Measurements from ENCODE around the gene OR10A3. TPM values are rescaled to one million over a fixed set of nuclear protein-coding genes. Genes with fewer than 3 reads are reported as not detected.

The OR10A3 gene
- total RNA-seq, 1 donor from 2014 or later = not detected

GRCh38 chr11:7899418-7899817, 42.1 kb downstream of the OR10A3 start:
- no peaks in the 10 kb centered on the region for H3K27me3 Mint-ChIP-seq (ENCODE audit: low read depth, unreplicated experiment)
- no peak overlapping the region for H3K27ac ChIP-seq (ENCODE audit: low read depth, low read length)
- no peak overlapping the region for H3K4me2 ChIP-seq (ENCODE audit: low read length)
- no peak overlapping the region for H2AFZ ChIP-seq (ENCODE audit: low read depth, low read length)
- no peak overlapping the region for H3K4me3 ChIP-seq (ENCODE audit: insufficient read depth, low read depth, low read length)
- H3K36me3 Mint-ChIP-seq (ENCODE audit: low read depth, unreplicated experiment) = peaks cover 22% of the 10 kb centered on the region
- TF ChIP-seq EZH2 (IDR thresholded peaks at IDR 0.05; ENCODE audit: insufficient read depth, low read length) (no peak), CTCF (IDR thresholded peaks at IDR 0.05; ENCODE audit: insufficient read depth, low read depth, low read length) (no peak)
- H3K9me3 ChIP-seq (ENCODE audit: insufficient read depth, low read depth, low read length) = no peaks in the 10 kb centered on the region
- no peaks in the 10 kb centered on the region for H4K20me1 ChIP-seq (ENCODE audit: insufficient read depth, low read length)
- H3K79me2 ChIP-seq (ENCODE audit: insufficient read depth, low read length) = no peaks in the 10 kb centered on the region
- H3K4me3 Mint-ChIP-seq (ENCODE audit: unreplicated experiment) = no peak overlapping the region
- H3K36me3 ChIP-seq (ENCODE audit: insufficient read depth, low read length) = no peaks in the 10 kb centered on the region
- peaks cover 5% of the 10 kb centered on the region for H3K9me3 Mint-ChIP-seq (ENCODE audit: unreplicated experiment)
- H3K4me1 Mint-ChIP-seq (ENCODE audit: low read depth, unreplicated experiment) = peaks cover 23% of the 10 kb centered on the region
- DNase-seq (ENCODE audit: low read depth) (no peak), FAIRE-seq (no peak)
- H3K9ac ChIP-seq (ENCODE audit: low read length) = no peak overlapping the region
- H3K4me1 ChIP-seq (ENCODE audit: insufficient read depth, low read length) = no peaks in the 10 kb centered on the region
- no peak overlapping the region for H3K27ac Mint-ChIP-seq (ENCODE audit: unreplicated experiment)
- peaks cover 3% of the 10 kb centered on the region for H3K27me3 ChIP-seq (ENCODE audit: insufficient read depth, low read length)

GRCh38 chr11:7898666-7899283, 42.7 kb downstream of the OR10A3 start:
- FAIRE-seq = no peak
- Mint-ChIP-seq H3K27ac (ENCODE audit: unreplicated experiment) (no peak overlapping the region), H3K4me3 (ENCODE audit: unreplicated experiment) (no peak overlapping the region), H3K27me3 (ENCODE audit: low read depth, unreplicated experiment) (no peaks in the 10 kb centered on the region), H3K36me3 (ENCODE audit: low read depth, unreplicated experiment) (peaks cover 22% of the 10 kb centered on the region), H3K4me1 (ENCODE audit: low read depth, unreplicated experiment) (peaks cover 20% of the 10 kb centered on the region), H3K9me3 (ENCODE audit: unreplicated experiment) (peaks cover 5% of the 10 kb centered on the region)
- H3K27me3 ChIP-seq (ENCODE audit: insufficient read depth, low read length) = peaks cover 3% of the 10 kb centered on the region
- no peak overlapping the region for H3K4me2 ChIP-seq (ENCODE audit: low read length)
- no peak overlapping the region for H3K4me3 ChIP-seq (ENCODE audit: insufficient read depth, low read depth, low read length)
- no peaks in the 10 kb centered on the region for H3K9me3 ChIP-seq (ENCODE audit: insufficient read depth, low read depth, low read length)
- DNase-seq (ENCODE audit: low read depth) = no peak
- no peak overlapping the region for H3K9ac ChIP-seq (ENCODE audit: low read length)
- H4K20me1 ChIP-seq (ENCODE audit: insufficient read depth, low read length) = no peaks in the 10 kb centered on the region
- TF ChIP-seq CTCF (IDR thresholded peaks at IDR 0.05; ENCODE audit: insufficient read depth, low read depth, low read length) (no peak), EZH2 (IDR thresholded peaks at IDR 0.05; ENCODE audit: insufficient read depth, low read length) (no peak)
- no peaks in the 10 kb centered on the region for H3K36me3 ChIP-seq (ENCODE audit: insufficient read depth, low read length)
- H2AFZ ChIP-seq (ENCODE audit: low read depth, low read length) = no peak overlapping the region
- H3K4me1 ChIP-seq (ENCODE audit: insufficient read depth, low read length) = no peaks in the 10 kb centered on the region
- H3K27ac ChIP-seq (ENCODE audit: low read depth, low read length) = no peak overlapping the region
- H3K79me2 ChIP-seq (ENCODE audit: insufficient read depth, low read length) = no peaks in the 10 kb centered on the region

- Histone ChIP-seq H3K4me3 (ENCODE audit: insufficient read depth, low read depth, low read length) (no peak overlapping the region), H3K9me3 (ENCODE audit: insufficient read depth, low read depth, low read length) (no peaks in the 10 kb centered on the region), H2AFZ (ENCODE audit: low read depth, low read length) (no peak overlapping the region), H3K27ac (ENCODE audit: low read depth, low read length) (no peak overlapping the region), H3K4me1 (ENCODE audit: insufficient read depth, low read length) (no peaks in the 10 kb centered on the region), H3K36me3 (ENCODE audit: insufficient read depth, low read length) (no peaks in the 10 kb centered on the region), H3K9ac (ENCODE audit: low read length) (no peak overlapping the region), H3K27me3 (ENCODE audit: insufficient read depth, low read length) (no peaks in the 10 kb centered on the region), H3K4me2 (ENCODE audit: low read length) (no peak overlapping the region), H4K20me1 (ENCODE audit: insufficient read depth, low read length) (no peaks in the 10 kb centered on the region), H3K79me2 (ENCODE audit: insufficient read depth, low read length) (no peaks in the 10 kb centered on the region)
- FAIRE-seq (no peak), DNase-seq (ENCODE audit: low read depth) (no peak)
- peaks cover 5% of the 10 kb centered on the region for H3K9me3 Mint-ChIP-seq (ENCODE audit: unreplicated experiment)
- no peak overlapping the region for H3K4me3 Mint-ChIP-seq (ENCODE audit: unreplicated experiment)
- TF ChIP-seq EZH2 (IDR thresholded peaks at IDR 0.05; ENCODE audit: insufficient read depth, low read length) = no peak
- no peak for TF ChIP-seq CTCF (IDR thresholded peaks at IDR 0.05; ENCODE audit: insufficient read depth, low read depth, low read length)
- H3K36me3 Mint-ChIP-seq (ENCODE audit: low read depth, unreplicated experiment) = peaks cover 20% of the 10 kb centered on the region
- H3K27ac Mint-ChIP-seq (ENCODE audit: unreplicated experiment) = no peak overlapping the region
- no peaks in the 10 kb centered on the region for H3K27me3 Mint-ChIP-seq (ENCODE audit: low read depth, unreplicated experiment)
- peaks cover 25% of the 10 kb centered on the region for H3K4me1 Mint-ChIP-seq (ENCODE audit: low read depth, unreplicated experiment)
Observed at GRCh38 chr11:7896009-7896785, 45.3 kb downstream of the OR10A3 start.

Data from astrocyte (in vitro differentiated cells and primary cell).